HPDE6-E6E7 (cell line): Measurements from ENCODE around the gene KRCC1.
"Not testable (repeated sequence)": the region's sequence is repeated elsewhere in the genome, so short reads cannot be mapped to it uniquely, and the experiment has no call there.

ENCODE experiments used
- DNase-seq: peaks from one replicate; pipeline ENCODE4 v3.0.0; 2011; ENCODE audit warnings: missing footprints; ENCODE audit errors: extremely low spot score

The KRCC1 gene

GRCh38 chr2:88000474-88000873 is 55.1 kb downstream of the KRCC1 start:
- DNase-seq: not testable (repeated sequence)

- DNase-seq: no peak
Observed at GRCh38 chr2:87996570-87996969, 59.0 kb downstream of the KRCC1 start.

GRCh38 chr2:87995756-87996155 is 59.8 kb downstream of the KRCC1 start:
- DNase-seq: no peak

GRCh38 chr2:87994304-87994850 is 61.2 kb downstream of the KRCC1 start:
- DNase-seq: not testable (repeated sequence)

- not testable (repeated sequence) for DNase-seq
Observed at GRCh38 chr2:87992569-87992968, 63.0 kb downstream of the KRCC1 start.

- DNase-seq: not testable (repeated sequence)
Observed at GRCh38 chr2:87987473-87987872, 68.1 kb downstream of the KRCC1 start.

- DNase-seq: not testable (repeated sequence)
Observed at GRCh38 chr2:87985902-87986301, 69.7 kb downstream of the KRCC1 start.

- DNase-seq: not testable (repeated sequence)
Observed at GRCh38 chr2:87981182-87981581, 74.4 kb downstream of the KRCC1 start.
